ENCODE data around the gene NBEAL1. TPM values are rescaled to one million over a fixed set of nuclear protein-coding genes. Genes with fewer than 3 reads are reported as not detected.

The NBEAL1 gene
- total and polyA plus RNA-seq, 2 of the 8 experiments (the other 6 are each of a cell fraction or from before 2014, with no cell fraction given): 2.3 to 10.7 TPM

- H3K79me1 ChIP-seq (ENCODE audit: low read depth, low read length): no peaks in the 10 kb centered on the region
- H3K9ac ChIP-seq (replicated peaks in 1 of 4; ENCODE audit: extremely low read depth in 1 of 4, low read depth in 3 of 4, low read length in 3 of 4): no peak overlapping the region
- 95% methylated on average over 3 of the region's 3 CpGs; no CpG with 5 or more reads in 1 of the 2 experiments for WGBS, 2 experiments (ENCODE audit: extremely low coverage in 1 of 2, insufficient coverage in 1 of 2, insufficient read length in 1 of 2, insufficient replicate concordance in 2 of 2, low coverage in 1 of 2, low lambda C conversion rate in 2 of 2, missing lambda C conversion rate in 1 of 2)
- no peaks in the 10 kb centered on the region for H4K20me1 ChIP-seq (replicated peaks in 1 of 2; ENCODE audit: control insufficient read depth in 1 of 2, insufficient read depth in 2 of 2, low read length in 2 of 2)
- H2AFZ ChIP-seq (ENCODE audit: low read length): no peak overlapping the region
- ChIA-PET POLR2A (ENCODE audit: partially characterized antibody) (interaction anchor here (1.1 to 1.7 kb wide), 2 partner anchors 8 to 13 kb away, joined by 3 to 7 read pairs; no protein-coding TSS in a partner anchor), CTCF (ENCODE audit: partially characterized antibody) (interaction anchor here (0.6 to 1.6 kb wide), 5 partner anchors 10 to 533 kb away, joined by 3 read pairs; no protein-coding TSS in a partner anchor)
- no peak overlapping the region for H2AK5ac ChIP-seq (ENCODE audit: low read depth, low read length)
- H2BK15ac ChIP-seq (ENCODE audit: low read length): no peak overlapping the region
- H2BK120ac ChIP-seq (replicated peaks; ENCODE audit: low read depth, low read length): no peak overlapping the region
- no peak overlapping the region for H3K56ac ChIP-seq (replicated peaks; ENCODE audit: insufficient read length, low read depth, low read length)
- no peaks in the 10 kb centered on the region for H3K23me2 ChIP-seq (ENCODE audit: low read depth, low read length)
- no peak overlapping the region for H4K91ac ChIP-seq (replicated peaks; ENCODE audit: insufficient read length, low read length)
- peaks cover 0 to 3% (median 0%) of the 10 kb centered on the region in 4 experiments; a peak in 1 of 7 replicates for H3K4me1 ChIP-seq (replicated peaks in 1 of 4; ENCODE audit: control insufficient read depth in 3 of 4, insufficient read depth in 4 of 4, low read length in 3 of 4)
- H2BK5ac ChIP-seq (ENCODE audit: low read depth, low read length): no peak overlapping the region
- H3K23ac ChIP-seq (ENCODE audit: insufficient read length): no peak overlapping the region
- no peak overlapping the region for H3K27ac ChIP-seq (ENCODE audit: low read depth, low read length)
- H3K4ac ChIP-seq (replicated peaks; ENCODE audit: insufficient read length, low read depth, low read length): no peak overlapping the region
- no peak overlapping the region for H3K4me3 ChIP-seq (ENCODE audit: extremely low read depth in 1 of 4, insufficient read depth in 2 of 4, low read depth in 3 of 4, low read length in 4 of 4)
- TF ChIP-seq SIRT6 (IDR thresholded peaks at IDR 0.05; ENCODE audit: low read length): no peak
- no peak for TF ChIP-seq EGR1 (IDR thresholded peaks at IDR 0.05; ENCODE audit: borderline replicate concordance, low read depth, low read length)
- TF ChIP-seq CBX5 (IDR thresholded peaks at IDR 0.05; ENCODE audit: low read depth, low read length): no peak
- no peak overlapping the region for H3K14ac ChIP-seq (ENCODE audit: insufficient read length)
- DNase-seq (ENCODE audit: low read depth in 1 of 2, low spot score in 2 of 2) (no peak), FAIRE-seq (no peak)
- H4K5ac ChIP-seq (ENCODE audit: insufficient read length, low read depth, low read length): no peak overlapping the region
- no peak overlapping the region for H3K18ac ChIP-seq (ENCODE audit: extremely low read depth, low read length)
- no peak overlapping the region for H3K4me2 ChIP-seq (ENCODE audit: insufficient read depth in 1 of 2, low read depth in 2 of 2, low read length in 2 of 2)
- H2BK20ac ChIP-seq (ENCODE audit: low read length): no peak overlapping the region
- no peaks in the 10 kb centered on the region for H3K27me3 ChIP-seq (replicated peaks in 1 of 4; ENCODE audit: control insufficient read depth in 3 of 4, extremely low read depth in 1 of 4, insufficient read depth in 3 of 4, low read length in 3 of 4)
- H3K79me2 ChIP-seq (ENCODE audit: control insufficient read depth in 1 of 2, insufficient read depth in 2 of 2, low read length in 2 of 2): no peaks in the 10 kb centered on the region
- H3K9me3 ChIP-seq (ENCODE audit: insufficient read depth in 2 of 2, low read depth in 1 of 2, low read length in 1 of 2): no peaks in the 10 kb centered on the region
- no peaks in the 10 kb centered on the region for H3K36me3 ChIP-seq (ENCODE audit: control insufficient read depth in 2 of 4, insufficient read depth in 4 of 4, low read length in 3 of 4)
- H4K8ac ChIP-seq (ENCODE audit: extremely low read depth, insufficient read depth, low read length): no peak overlapping the region
- H2BK12ac ChIP-seq (ENCODE audit: low read depth, low read length): no peak overlapping the region
Observed at GRCh38 chr2:203002054-203002821, 12.4 kb upstream of the NBEAL1 start.
